Hematopoietic multipotent progenitor cell (in vitro differentiated cells): ENCODE measurements around the gene PXMP2. TPM values are rescaled to one million over a fixed set of nuclear protein-coding genes. Genes with fewer than 3 reads are reported as not detected.
"Not testable (repeated sequence)": the region's sequence is repeated elsewhere in the genome, so short reads cannot be mapped to it uniquely, and the experiment has no call there.

ENCODE experiments used
- DNase-seq, 3 donors: peaks; one replicate each; pipeline ENCODE4 v3.0.0-alpha.2; 2011 to 2015; ENCODE audit warnings: low read depth in 2 of 3, low spot score in 2 of 3
- total RNA-seq: library from RNA; depleted of rRNA; stranded (reverse); fragments of >200 nt; gene quantifications from one replicate; pipeline ENCODE4 v1.2.3, GENCODE V29; 2012

PXMP2 gene
- total RNA-seq, 1 donor = 21.0 TPM

DNA sequence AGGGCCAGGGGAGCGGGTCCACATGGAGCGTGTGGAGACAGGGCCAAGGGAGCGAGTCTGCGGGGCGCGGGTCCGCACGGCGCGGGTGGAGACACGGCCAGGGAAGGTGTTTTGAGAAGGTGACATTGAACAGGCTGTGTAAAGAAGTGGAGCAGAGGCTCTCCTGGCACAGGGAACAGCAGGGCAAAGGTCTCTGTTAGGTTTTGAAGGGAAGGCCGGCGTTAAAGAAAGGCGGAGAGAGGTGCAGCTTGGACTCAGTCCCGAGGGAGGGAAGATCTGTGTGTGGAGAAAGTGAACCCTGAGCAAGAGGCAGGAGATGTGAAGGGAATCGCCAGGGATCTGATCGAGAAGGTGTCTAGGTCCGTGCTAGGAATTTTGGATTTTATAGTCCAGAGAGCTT lies 1.8 kb downstream of the PXMP2 start:
- no peak for DNase-seq

DNA sequence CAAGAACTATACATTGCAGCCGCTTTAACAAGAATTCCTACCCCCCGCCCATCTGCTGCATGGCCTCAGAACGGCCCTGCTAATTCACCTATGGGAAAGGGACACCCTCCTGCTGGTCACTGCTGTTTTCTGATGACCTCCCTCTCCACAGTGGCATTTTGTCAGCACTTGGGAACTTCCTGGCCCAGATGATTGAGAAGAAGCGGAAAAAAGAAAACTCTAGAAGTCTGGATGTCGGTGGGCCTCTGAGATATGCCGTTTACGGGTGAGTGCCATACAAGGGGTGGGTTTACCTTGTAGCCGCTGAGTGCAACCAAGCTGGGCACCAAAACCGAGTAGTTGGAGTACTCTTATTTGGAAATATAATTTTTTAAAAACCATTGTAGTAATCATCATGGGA lies 2.7 kb downstream of the PXMP2 start:
- DNase-seq = no peak

DNA sequence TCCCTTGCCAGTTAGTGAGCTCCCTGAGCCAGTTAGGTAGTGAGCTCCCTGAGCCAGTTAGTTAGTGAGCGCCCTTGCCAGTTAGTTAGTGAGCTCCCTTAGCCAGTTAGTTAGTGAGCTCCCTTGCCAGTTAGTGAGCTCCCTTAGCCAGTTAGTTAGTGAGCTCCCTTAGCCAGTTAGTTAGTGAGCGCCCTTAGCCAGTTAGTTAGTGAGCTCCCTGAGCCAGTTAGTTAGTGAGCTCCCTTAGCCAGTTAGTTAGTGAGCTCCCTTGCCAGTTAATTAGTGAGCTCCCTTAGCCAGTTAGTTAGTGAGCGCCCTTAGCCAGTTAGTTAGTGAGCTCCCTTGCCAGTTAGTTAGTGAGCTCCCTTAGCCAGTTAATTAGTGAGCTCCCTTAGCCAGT lies 4.6 kb downstream of the PXMP2 start:
- not testable (repeated sequence) for DNase-seq

DNA sequence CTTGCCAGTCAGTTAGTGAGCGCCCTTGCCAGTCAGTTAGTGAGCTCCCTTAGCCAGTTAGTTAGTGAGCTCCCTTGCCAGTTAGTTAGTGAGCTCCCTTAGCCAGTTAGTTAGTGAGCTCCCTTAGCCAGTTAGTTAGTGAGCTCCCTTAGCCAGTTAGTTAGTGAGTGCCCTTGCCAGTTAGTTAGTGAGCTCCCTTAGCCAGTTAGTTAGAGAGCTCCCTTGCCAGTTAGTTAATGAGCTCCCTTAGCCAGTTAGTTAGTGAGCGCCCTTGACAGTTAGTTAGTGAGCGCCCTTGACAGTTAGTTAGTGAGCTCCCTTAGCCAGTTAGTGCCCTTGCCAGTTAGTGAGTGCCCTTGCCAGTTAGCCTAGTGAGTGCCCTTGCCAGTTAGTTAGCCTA lies 7.5 kb downstream of the PXMP2 start:
- not testable (repeated sequence) for DNase-seq

GRCh38 chr12:132695431-132695830 lies 8.0 kb downstream of the PXMP2 start:
- DNase-seq = no peak

DNA sequence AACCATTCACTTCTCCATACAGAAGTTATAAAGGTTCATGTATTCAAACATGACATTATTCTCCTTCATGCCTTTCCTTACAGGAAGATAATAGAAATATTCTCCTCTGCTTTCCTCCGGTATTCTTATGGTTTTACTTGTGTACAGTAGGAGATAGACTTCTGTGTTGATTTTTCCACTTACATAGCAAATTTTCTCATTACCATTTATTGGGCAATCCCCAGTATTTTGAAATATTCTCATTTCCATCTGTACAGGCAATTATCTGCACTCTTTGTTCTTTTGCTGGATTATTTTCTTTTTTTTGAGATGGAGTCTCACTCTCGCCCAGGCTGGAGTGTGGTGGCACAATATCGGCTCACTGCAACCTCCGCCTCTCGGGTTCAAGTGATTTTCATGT lies 11.0 kb downstream of the PXMP2 start:
- no peak for DNase-seq

DNA sequence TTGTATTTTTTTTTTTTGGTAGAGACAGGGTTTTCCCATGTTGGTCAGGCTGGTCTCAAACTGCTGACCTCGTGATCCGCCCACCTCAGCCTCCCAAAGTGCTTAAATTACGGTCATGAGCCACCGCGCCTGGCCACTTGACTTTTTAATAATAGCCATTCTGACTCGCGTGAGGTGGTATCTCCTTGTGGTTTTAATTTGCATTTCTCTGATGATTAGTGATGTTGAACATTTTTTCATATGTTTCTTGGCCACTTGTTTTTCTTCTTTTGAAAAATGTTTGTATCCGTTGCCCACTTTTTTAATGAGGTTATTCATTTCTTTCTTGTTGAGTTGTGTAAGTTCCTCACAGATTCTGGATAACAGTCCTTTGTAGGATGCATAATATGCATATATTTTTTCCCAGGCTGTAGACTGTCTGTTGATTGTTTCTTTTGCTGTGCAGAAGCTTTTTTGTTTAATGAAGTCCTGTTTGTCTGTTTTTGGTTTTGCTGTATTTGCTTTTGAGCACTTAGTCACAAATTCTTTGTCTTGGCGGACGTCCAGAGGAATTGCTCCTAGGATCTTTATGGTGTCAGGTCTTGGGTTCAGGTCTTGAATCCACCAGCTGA lies 12.9 kb downstream of the PXMP2 start:
- no peak for DNase-seq

- DNase-seq = no peak
These were observed 15.3 kb downstream of the PXMP2 start for GRCh38 chr12:132702640-132703039.

GRCh38 chr12:132703641-132704040 lies 16.3 kb downstream of the PXMP2 start:
- no peak for DNase-seq

DNA sequence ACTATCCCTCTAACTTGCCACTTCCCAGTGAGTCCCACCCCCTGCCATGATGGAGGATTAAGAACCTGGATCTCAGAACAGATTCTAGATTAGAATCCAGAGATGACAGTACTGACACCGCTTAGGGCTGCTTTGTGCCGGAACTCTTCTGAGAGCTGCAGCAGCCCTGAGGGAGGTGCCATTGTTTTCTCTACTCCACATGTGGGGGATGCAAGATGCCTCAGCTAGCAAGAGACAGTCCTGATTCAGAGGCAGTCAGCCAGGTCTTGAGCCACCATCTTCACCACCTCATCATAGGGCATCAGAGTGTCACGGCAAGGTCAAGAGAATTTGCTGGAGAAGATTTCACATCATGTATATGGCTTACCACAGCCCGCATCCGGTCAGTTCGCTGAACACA lies 19.9 kb downstream of the PXMP2 start:
- no peak for DNase-seq

DNA sequence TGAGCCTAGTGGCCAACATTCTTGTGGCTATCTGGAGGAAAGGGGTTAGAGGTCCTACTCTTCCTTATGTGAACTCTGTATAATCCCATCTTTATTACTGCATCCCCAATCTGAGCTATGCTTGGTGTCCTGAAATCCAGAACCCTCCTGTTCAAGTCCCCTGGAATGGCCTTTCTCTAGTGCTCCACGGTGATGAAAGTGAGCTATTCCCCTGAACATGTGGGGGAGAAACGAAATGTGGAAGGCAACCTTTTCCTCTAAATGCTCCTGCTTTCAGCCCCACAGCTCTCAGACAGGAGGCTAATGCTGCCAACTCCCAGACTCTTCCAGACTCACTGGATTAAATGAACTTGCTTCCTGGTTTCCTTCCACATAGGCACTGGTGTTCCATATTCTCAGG lies 20.8 kb downstream of the PXMP2 start:
- DNase-seq = no peak

GRCh38 chr12:132710043-132710404 lies 22.6 kb downstream of the PXMP2 start:
- peak in 1 of 3 donors; percentile 9 for DNase-seq

DNA sequence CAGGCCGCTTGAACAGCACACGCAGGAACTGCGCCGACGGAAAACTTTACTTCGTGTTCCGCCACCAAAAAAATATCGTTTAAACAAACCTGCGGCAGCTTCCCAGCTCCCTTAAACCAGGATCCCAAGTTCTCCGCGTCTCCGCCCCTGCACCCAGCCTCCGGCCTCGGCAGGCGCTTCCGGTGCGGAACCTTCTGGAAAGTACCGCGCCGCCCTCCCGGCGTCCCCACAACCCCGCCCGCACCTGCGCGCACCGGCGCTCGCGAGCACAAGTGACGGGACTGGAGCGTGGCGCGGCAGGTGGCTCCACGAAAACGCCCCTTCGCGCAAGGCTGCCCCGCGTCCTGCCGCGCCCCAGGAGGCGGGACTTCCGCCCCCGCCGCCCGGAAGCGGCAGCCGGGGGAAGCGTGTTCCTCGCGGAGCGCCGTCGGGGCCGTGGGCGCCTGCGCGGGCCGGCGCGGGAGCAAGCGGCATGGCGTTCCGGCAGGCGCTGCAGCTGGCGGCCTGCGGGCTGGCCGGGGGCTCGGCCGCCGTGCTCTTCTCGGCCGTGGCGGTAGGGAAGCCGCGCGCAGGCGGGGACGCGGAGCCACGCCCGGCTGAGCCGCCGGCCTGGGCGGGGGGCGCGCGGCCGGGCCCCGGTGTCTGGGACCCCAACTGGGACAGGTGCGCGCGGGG lies 23.2 kb downstream of the PXMP2 start, which contains the start of gene PGAM5:
Gene PGAM5, plus strand, starts transcription at position 438 of the 675 bp plus-strand sequence. Its CDS starts 35 bp downstream, at position 473.
- peak; percentile 92 to 93 (median 93) for DNase-seq

GRCh38 chr12:132711080-132711843 lies 23.9 kb downstream of the PXMP2 start:
- peak in 2 of 3 donors; percentile 3 to 4 for DNase-seq

- no peak for DNase-seq
These were observed 25.7 kb downstream of the PXMP2 start for GRCh38 chr12:132713123-132713522.

DNA sequence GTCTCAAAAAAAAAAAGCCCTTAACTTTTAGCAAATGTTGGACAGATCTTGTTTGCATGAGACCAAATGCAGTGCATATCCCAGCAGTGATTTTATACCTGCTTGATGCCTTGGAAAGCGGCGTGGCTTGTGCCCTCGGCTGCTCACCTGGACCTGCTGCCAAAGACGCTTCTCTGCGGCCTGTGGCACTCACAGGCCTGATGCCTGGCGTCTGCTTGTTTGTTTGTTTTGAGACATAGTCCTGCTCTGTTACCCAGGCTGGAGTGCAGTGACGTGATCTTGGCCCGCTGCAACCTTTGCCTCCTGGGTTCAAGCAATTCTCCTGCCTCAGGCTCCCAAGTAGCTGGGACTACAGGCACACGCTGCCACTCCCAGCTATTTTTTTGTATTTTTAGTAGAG lies 28.5 kb downstream of the PXMP2 start:
- DNase-seq = no peak

DNA sequence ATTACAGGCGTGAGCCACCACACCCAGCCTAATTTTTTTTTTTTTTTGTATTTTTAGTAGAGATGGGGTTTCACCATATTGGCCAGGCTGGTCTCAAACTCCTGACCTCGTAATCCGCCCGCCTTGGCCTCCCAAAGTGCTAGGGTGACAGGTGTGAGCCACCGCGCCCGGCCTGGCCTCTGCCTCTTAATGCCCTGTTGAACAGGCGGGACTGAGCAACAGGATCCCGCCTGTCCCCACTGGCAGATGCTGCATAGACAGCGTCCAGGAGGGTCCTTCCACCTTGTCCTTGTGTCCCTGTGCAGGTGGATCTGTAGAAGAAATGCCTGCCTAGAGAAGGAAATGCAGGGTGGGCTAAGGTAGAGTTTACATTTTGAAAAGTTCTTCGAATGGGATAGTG lies 29.0 kb downstream of the PXMP2 start:
- no peak for DNase-seq

- no peak for DNase-seq
These were observed 29.6 kb downstream of the PXMP2 start for GRCh38 chr12:132717011-132717410.

GRCh38 chr12:132717531-132718387 lies 30.4 kb downstream of the PXMP2 start:
- no peak for DNase-seq

GRCh38 chr12:132718644-132719043 lies 31.3 kb downstream of the PXMP2 start:
- DNase-seq = no peak
